NT2/D1 (cell line): Measurements from ENCODE around the gene CUEDC1.

Experiments
- SUZ12 ChIP-seq: IDR thresholded peaks from 2 replicates; pipeline ENCODE4 v1.6.1; 2011; ENCODE audit not compliant: insufficient read length, insufficient read depth; ENCODE audit errors: extremely low read depth
- YY1 ChIP-seq: IDR thresholded peaks from 2 replicates; pipeline ENCODE4 v1.6.1; 2011; ENCODE audit not compliant: insufficient read length, insufficient read depth
- ZNF274 ChIP-seq: IDR thresholded peaks from 2 replicates; pipeline ENCODE4 v1.6.1; 2011; ENCODE audit warnings: mild to moderate bottlenecking, low read depth, low read length

DNA sequence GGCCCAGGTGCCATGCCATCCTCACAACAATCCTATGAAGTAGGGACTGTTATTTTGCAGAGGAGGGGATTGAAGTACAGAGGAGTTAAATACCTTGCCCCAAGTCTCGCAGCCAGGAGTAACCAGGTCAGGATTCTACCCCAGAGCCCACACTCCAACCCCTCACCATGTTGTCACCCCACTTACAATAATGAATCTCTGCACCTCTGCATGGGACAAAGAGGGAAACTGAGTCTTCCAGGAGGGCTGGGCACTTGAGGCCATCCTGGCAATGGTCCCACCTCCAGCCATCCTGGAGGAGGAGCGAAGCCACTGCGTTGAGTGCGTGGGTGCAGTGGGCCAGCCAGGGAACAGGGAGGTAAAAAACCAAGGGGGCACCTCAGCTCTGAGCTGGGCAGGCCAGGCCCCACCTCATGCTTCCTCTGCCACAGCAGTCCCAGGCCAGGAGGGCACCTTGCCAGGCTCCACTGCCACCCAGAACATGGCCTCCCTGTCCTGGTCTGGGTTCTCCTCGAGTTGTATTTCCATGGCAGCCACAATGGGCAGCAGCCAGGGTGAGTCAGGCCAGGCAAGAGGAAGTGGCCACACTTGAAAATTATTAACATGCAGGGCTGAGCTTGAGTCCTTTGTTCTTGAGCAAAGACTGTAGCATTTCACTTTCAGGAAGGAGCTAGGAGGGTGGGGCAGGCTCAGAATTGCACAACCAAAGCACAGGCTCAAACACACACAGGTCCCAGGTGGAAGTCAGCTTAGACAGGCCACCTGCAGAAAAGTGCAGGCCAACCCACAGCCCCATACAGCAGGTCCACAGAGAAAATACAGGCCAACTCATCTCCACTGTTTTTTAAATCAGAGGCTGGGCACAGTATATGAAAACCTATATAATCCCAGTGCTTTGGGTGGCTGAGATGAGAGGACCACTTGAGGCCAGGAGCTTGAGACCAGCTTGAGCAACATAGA lies 52.1 kb downstream of the CUEDC1 start:
- TF ChIP-seq YY1 (no peak), ZNF274 (no peak), SUZ12 (no peak)
